ENCODE data around the gene PIAS1.

- TF ChIP-seq CTCF (IDR thresholded peaks at IDR 0.05) (peak in 1 of 6 experiments; percentile 13), POLR2A (IDR thresholded peaks at IDR 0.05) (peak in 3 of 4 donors; percentile 21 to 45 (median 30))
Measured at GRCh38 chr15:68229386-68230156, 175.5 kb downstream of the PIAS1 start, which contains the start of gene CLN6.
